Left renal pelvis (tissue), 4 donors: Measurements from ENCODE around the gene GJD4. TPM values are rescaled to one million over a fixed set of nuclear protein-coding genes. Genes with fewer than 3 reads are reported as not detected.

ENCODE experiments used
- DNase-seq, 4 donors: peaks; one replicate each; pipeline ENCODE4 v3.0.0-alpha.2; 2013; ENCODE audit warnings: low read depth in 4 of 4, low spot score in 3 of 4
- polyA plus RNA-seq, 4 donors: library from polyadenylated mRNA; unstranded; fragments of 120-200 nt; gene quantifications; one replicate each; pipeline ENCODE4 v1.2.1, GENCODE V29; 2013; ENCODE audit not compliant: insufficient read length in 4 of 4

Gene GJD4
- polyA plus RNA-seq, 4 donors: 0.17 TPM; not detected in 3

- no peak for DNase-seq
Measured at GRCh38 chr10:35644050-35644950, 39.2 kb downstream of the GJD4 start.

GRCh38 chr10:35650894-35651293, 45.8 kb downstream of the GJD4 start:
- no peak for DNase-seq

GRCh38 chr10:35652824-35653223, 47.7 kb downstream of the GJD4 start:
- no peak for DNase-seq

- DNase-seq: no peak
Measured at GRCh38 chr10:35657621-35658020, 52.5 kb downstream of the GJD4 start.

Other genes starting within 250 kb of the GJD4 start
- 10 to 100 TPM; 12.4 to 35.1 (median 14.0) TPM for gene FZD8, start 37.0 kb downstream of the GJD4 start, polyA plus RNA-seq